GM23248 (cell line): Measurements from ENCODE around the gene MBP.
"Not testable (repeated sequence)": the region's sequence is repeated elsewhere in the genome, so short reads cannot be mapped to it uniquely, and the experiment has no call there.

Source experiments
- EZH2 ChIP-seq: fragments of 200-600 bp; sonication (generic); IDR thresholded peaks from 2 replicates; pipeline ENCODE4 v1.6.1; 2018; ENCODE audit warnings: antibody characterized with exemption, mild to moderate bottlenecking; ENCODE audit not compliant: insufficient read depth, poor library complexity, severe bottlenecking
- EZH2phosphoT487 ChIP-seq: fragments of 200-600 bp; sonication (generic); IDR thresholded peaks from 2 replicates; pipeline ENCODE4 v1.6.1; 2018; ENCODE audit warnings: antibody characterized with exemption, moderate library complexity, mild to moderate bottlenecking, low read depth; ENCODE audit not compliant: insufficient read depth

- not testable (repeated sequence) for TF ChIP-seq EZH2phosphoT487, EZH2
These were observed 188.2 kb downstream of the MBP start for GRCh38 chr18:76944346-76944745.
